HepG2 (cell line): Measurements from ENCODE around the gene FIZ1. TPM values are rescaled to one million over a fixed set of nuclear protein-coding genes. Genes with fewer than 3 reads are reported as not detected.

ENCODE experiments used
- ARNTL ChIP-seq: sonication (generic); formaldehyde crosslinking; IDR thresholded peaks from 2 replicates; pipeline ENCODE4 v1.4.0; 2020; ENCODE audit warnings: mild to moderate bottlenecking, missing genetic modification reagents
- FIP1L1 ChIP-seq: fragments of 200-400 bp; formaldehyde crosslinking; IDR thresholded peaks from 2 replicates; pipeline ENCODE4 v1.6.1; 2018; ENCODE audit warnings: low read depth, mild to moderate bottlenecking, low read length, moderate library complexity, borderline replicate concordance; ENCODE audit not compliant: insufficient read depth
- MXD4 ChIP-seq: IDR thresholded peaks from 2 replicates; pipeline ENCODE4 v1.6.1; 2016; ENCODE audit warnings: mild to moderate bottlenecking, missing biosample characterization, missing genetic modification reagents
- MYPOP ChIP-seq: sonication (generic); formaldehyde crosslinking; IDR thresholded peaks from 2 replicates; pipeline ENCODE4 v1.8.1; 2023; ENCODE audit warnings: mild to moderate bottlenecking, moderate library complexity, missing genetic modification reagents
- NBN ChIP-seq: fragments of 450-650 bp; conservative IDR thresholded peaks from 2 replicates; pipeline ENCODE4 v1.6.1; 2017
- POLR2G ChIP-seq: fragments of 200-400 bp; formaldehyde crosslinking; IDR thresholded peaks from 2 replicates; pipeline ENCODE4 v1.6.1; 2018; ENCODE audit warnings: mild to moderate bottlenecking, low read depth, low read length, moderate library complexity
- RXRB ChIP-seq: IDR thresholded peaks from 2 replicates; pipeline ENCODE4 v1.6.1; 2016; ENCODE audit warnings: borderline replicate concordance, missing genetic modification reagents, missing compliant biosample characterization
- TOE1 ChIP-seq: sonication (generic); formaldehyde crosslinking; IDR thresholded peaks from 2 replicates; pipeline ENCODE4 v1.4.0; 2020; ENCODE audit warnings: mild to moderate bottlenecking, missing genetic modification reagents
- TRAFD1 ChIP-seq: sonication (generic); formaldehyde crosslinking; IDR thresholded peaks from 2 replicates; pipeline ENCODE4 v1.5.1; 2020; ENCODE audit warnings: missing genetic modification reagents, mild to moderate bottlenecking, borderline replicate concordance
- ZHX2 ChIP-seq, 2 experiments: sonication (generic) in 1 of 2; formaldehyde crosslinking in 1 of 2; IDR thresholded peaks; 2 replicates each; pipeline versions ENCODE4 v1.6.1 to v1.9.0; 2014 to 2022; ENCODE audit warnings: antibody characterized with exemption in 1 of 2, borderline replicate concordance in 1 of 2, inconsistent platforms in 1 of 2, low read depth in 1 of 2, missing genetic modification reagents in 1 of 2
- ZNF350 ChIP-seq: sonication (generic); formaldehyde crosslinking; IDR thresholded peaks from 2 replicates; pipeline ENCODE4 v1.4.0; 2020; ENCODE audit warnings: mild to moderate bottlenecking, low read depth, missing genetic modification reagents, borderline replicate concordance
- polyA plus RNA-seq, 8 experiments: library from polyadenylated mRNA; depleted of rRNA in 3 of 8; stranded (reverse) in 7 of 8; unstranded in 1 of 8; fragments of >200 nt; fragmentation: Illumina TruSeq in 4 of 8; extraction: Trizol in 4 of 8; gene quantifications; 2 replicates each; pipeline versions ENCODE4 v1.2.1 to v1.2.3, GENCODE V29; 2011 to 2016; ENCODE audit warnings: low read depth in 4 of 8, missing spikeins in 1 of 8, mixed read lengths in 1 of 8; ENCODE audit not compliant: insufficient read depth in 1 of 8
- total RNA-seq, 5 experiments: library from RNA; depleted of rRNA; stranded (reverse); fragments of >200 nt; fragmentation: Illumina TruSeq; extraction: Trizol; gene quantifications; 2 replicates each; pipeline ENCODE4 v1.2.3, GENCODE V29; 2016; ENCODE audit warnings: low read depth in 1 of 5
- TF ChIP-seq, protein P1 (sequence below): sonication (generic); formaldehyde crosslinking; IDR thresholded peaks from 2 replicates; pipeline ENCODE4 v1.8.1; 2023; ENCODE audit warnings: mild to moderate bottlenecking, missing genetic modification reagents

FIZ1 gene
- total and polyA plus RNA-seq, 2 of the 13 experiments (the other 11 are each of a cell fraction or from before 2014, with no cell fraction given) = 3.6 to 5.9 TPM

DNA sequence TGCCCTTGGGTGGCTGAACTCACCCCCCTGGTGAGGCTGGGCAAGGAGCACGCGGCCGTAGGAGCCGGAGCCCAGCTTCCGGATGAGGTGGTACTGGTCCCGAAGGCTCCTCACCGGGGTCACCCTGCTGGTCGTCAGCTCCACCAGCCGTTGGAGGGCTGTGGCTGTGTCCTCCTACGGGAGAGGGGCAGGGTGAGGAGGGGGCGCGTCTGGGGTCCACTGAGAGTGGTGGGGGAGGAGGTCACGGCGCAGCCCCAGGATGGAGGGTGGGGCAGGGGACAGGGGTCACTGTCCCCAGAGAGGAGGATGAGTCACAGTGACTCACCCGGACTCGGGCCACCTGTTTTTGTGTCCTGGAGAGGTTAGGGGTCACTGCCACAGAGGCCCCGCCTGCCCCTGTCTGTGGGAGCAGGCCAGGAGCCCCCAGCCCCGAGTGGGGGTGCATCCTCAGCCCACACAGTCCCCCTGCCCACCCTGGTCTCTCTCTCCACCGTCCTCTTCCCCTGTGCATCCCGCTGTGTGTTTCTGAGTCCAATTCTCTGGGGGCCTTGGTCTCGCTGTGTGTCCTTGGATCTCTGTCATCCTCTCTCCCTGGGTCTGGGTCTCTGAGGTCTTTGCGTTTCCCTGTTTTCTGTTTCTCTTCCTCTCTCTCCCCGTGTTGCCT is 54.4 kb downstream of the FIZ1 start (continued):
- TF ChIP-seq MYPOP (CRISPR knock-in tag) (no peak), ARNTL (CRISPR knock-in tag) (no peak), TOE1 (CRISPR knock-in tag) (no peak), RXRB (CRISPR knock-in tag) (peak; percentile 90), FIP1L1 (no peak), ZHX2 (IDR thresholded peaks at IDR 0.05; ENCODE audit: low read depth) (no peak), ZHX2 (CRISPR knock-in tag; IDR thresholded peaks at IDR 0.05; ENCODE audit: borderline replicate concordance) (no peak), ZNF350 (no peak), POLR2G (peak; percentile 23; the same call in 1 of the 2 replicates), NBN (no peak), TRAFD1 (no peak), MXD4 (CRISPR knock-in tag) (no peak)
- TF ChIP-seq, protein P1, sequence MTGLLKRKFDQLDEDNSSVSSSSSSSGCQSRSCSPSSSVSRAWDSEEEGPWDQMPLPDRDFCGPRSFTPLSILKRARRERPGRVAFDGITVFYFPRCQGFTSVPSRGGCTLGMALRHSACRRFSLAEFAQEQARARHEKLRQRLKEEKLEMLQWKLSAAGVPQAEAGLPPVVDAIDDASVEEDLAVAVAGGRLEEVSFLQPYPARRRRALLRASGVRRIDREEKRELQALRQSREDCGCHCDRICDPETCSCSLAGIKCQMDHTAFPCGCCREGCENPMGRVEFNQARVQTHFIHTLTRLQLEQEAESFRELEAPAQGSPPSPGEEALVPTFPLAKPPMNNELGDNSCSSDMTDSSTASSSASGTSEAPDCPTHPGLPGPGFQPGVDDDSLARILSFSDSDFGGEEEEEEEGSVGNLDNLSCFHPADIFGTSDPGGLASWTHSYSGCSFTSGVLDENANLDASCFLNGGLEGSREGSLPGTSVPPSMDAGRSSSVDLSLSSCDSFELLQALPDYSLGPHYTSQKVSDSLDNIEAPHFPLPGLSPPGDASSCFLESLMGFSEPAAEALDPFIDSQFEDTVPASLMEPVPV (CRISPR knock-in tag) = no peak
